CD4-positive, alpha-beta T cell treated with Interleukin-6 at 100 ng/mL for 8 hours (primary cell): ENCODE results near the gene SOX21.

ENCODE experiments used
- DNase-seq: peaks from one replicate; pipeline ENCODE4 v3.0.0-alpha.2; 2020; ENCODE audit warnings: mixed read lengths, low spot score

Gene SOX21

DNA sequence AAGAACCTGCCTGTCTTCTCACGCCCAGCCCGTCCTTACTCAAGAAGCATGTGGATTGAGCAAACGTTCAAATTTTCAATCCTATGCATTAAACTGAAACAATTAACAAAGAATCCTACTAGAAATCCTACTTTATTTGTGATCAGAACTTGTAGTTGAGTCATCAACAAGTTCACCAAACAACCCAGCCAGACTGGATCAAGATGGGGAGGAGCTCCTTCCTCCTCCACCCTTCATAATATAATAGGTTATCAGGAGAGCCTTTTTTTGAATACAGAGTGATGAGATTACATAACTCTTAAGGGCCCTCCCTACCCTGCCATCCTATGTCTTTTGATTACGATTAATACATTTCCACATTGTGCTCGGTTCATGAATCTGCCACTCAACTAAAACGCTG lies 32.7 kb downstream of the SOX21 start:
- no peak for DNase-seq

DNA sequence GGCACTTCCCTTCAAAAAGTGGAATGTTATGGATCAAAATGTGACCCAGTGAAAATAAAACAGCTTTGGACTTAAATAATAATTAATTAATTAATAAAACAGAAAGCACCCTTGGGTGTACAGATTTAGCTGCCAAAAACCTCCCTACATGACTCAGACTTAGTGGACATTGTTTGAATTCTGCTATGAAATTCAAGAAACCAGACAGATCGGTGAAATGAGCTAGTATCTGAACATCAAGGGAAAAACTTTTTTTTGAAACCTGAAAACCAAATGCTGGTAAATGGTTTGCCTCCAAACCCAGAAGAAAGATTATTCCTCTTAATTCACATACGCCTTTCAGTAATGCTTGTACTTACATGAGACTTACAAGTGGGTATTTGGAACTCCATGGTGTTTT lies 33.5 kb downstream of the SOX21 start:
- DNase-seq: no peak

DNA sequence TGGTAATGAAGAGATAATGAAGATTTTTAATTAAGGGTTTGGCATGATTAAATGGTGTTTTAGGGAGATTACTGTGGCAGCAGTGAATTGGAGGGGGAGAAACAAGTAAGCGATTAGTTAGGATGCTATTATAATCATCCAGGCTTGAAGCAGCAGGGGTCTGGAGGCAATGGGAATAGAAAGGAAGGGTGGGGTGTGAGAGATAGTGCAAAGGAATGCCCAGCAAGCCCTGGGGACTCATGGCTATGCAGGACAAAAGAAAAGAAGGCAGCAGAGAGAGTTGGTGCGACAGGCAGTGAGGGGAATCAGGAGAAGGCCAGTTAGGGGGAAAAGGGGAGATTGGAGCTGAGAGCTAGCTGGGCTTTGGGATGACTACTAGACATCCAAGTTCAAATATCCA lies 34.5 kb downstream of the SOX21 start:
- DNase-seq: no peak

DNA sequence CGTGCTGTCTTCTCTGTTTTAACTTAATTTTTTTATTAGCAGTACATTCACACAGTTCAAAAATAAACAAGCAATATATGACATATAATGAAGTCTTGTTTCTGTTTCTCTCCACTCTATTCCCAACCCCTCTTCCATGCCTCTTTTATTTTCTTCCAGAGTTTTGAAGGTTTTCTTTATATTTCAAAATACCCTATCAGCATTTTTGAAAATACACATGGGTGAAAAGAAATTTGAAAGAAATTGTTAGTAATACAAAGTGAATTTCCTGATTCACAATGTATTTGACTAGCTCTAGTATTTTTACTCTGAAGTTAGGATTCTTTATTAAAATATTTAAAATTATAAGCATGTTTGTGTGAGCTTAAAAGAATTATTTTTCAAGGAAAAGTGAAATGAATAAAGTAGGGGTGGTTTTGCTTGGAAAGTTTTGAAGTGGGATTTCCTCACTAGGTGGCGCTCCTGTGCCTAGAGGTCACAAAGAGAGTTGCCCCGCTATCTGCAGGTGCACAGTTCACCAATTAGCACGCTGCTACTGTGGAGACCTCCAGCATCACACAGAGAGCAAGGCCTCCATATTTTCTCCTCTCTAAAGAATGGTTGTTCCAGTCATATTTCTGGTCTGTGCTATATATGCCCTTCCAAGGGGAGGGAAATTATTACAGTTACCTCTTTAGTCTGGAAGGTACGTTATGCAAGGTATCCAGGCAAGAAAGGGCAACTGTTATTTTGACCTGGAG lies 37.6 kb downstream of the SOX21 start:
- peak; percentile 17 for DNase-seq

DNA sequence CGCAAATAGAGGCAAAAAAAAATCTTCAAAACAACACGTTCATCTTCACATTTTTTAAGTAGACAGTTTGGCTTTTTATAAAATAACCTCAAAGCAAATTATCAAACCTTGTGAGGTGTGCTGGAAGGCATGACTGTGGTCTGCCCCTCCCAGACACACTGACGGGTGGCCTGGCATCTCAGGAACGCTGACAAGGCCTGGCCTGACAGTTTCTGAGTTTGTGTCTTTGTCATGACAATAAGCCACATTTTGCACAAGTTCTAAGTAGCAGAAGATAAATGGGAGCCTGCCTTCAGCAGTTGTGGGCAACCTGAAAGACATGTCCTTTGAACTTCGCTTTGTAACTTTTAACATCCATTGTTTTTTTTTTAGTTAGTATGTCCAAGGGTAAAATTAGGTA lies 38.5 kb downstream of the SOX21 start:
- no peak for DNase-seq

DNA sequence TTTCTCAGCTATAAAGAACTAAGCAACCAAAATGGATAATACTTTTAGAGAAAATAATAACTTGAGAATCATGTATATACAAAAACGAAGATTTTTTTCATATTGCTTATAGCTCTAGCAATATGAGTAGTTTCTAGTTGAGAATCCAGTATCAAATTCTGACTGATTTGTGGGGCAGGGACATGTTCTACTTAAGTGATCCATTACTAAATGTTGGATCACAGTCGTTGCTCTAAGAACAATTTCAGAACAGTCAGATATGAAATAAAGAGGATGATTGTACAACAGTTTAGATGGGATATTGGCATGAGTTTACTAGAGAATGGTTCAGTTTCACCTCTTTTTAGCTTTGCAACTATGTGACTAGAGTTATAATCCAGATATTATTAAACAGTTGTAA lies 39.9 kb downstream of the SOX21 start:
- no peak for DNase-seq

DNA sequence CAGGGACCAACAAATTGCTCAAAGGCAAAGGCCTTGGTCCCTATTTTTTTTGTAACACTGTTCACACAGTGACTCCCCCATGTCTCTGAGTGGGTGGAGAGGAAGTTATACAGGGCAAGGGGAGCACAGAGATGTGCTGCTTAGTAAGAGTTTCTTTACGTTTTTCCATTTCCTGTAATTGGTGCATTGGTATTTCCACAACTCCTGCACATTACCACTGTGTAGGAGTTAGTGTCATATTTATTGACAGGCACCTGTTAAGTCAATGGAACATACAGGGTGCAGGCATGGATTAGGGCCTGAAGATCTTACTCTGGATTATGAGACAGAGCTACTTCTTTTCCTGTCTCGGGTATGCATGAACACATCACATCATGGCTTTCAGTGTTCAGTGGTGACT lies 45.2 kb downstream of the SOX21 start:
- no peak for DNase-seq

DNA sequence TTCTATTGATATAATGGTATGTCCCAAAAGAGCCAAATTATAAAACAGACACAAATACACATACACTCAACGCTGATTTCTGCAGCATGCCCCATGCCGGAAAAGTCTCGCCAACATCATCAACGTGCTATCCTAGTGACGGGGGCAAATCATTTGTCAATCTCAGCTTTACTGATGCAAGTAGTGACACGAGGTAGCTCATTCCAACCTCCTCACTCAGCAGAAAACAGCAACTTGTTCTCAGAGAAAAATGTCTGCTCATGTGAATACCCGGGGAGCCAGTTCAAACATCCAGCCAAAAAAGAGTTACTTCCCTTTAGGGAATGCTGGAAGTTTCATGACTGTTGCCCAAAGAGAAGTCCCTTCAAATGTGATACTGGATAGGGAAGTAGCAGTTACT lies 46.3 kb downstream of the SOX21 start:
- no peak for DNase-seq

DNA sequence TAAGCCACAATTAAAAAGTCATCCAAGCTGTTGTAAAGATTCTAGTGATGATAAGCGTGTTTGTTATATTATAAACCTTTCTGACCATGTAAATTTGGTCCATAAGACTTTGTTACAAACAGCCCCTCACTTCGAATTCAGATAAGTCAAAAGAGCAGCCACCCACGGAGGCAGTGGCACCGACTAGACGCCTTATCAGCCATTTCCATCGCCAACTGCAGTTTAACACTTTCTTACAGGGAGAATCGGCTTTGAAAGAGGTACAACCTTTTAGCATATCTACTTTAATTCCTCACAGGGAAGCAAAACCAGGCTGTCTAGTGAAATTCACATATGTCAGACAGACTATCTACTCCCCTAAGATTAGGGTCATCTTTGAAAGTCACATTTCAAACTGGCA lies 47.5 kb downstream of the SOX21 start:
- no peak for DNase-seq

DNA sequence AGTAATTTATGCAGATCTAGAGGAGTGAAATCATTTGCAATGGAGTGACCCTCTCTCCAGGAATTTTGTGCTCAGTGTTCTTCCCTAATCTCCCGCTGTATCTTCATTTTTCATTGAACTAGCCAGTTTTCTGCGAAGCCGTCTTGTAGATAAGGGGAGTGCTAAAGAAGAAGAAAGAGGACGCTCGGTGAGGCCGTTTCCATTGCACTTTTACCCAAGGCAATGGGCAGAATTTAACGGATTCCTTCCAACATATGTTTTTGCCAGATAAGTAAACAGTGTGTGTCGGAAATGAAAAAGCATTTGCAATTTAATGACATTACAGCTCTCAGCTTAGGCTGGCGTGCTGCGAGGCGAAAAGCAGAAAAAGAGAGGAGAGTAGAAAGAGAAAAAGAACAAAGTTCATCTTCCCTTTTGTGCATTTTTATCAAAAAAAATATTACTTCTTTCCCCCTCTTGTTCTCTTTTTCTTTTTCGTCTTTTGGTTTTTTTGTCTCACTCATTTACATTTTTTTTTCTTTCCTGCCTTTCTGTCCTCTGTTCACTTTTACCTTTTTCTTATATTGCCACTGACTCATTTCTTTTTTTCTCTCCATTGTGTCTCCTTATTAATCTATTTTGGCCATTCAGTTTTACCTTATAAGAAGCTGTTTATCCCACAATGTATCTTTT lies 49.9 kb downstream of the SOX21 start:
- no peak for DNase-seq

DNA sequence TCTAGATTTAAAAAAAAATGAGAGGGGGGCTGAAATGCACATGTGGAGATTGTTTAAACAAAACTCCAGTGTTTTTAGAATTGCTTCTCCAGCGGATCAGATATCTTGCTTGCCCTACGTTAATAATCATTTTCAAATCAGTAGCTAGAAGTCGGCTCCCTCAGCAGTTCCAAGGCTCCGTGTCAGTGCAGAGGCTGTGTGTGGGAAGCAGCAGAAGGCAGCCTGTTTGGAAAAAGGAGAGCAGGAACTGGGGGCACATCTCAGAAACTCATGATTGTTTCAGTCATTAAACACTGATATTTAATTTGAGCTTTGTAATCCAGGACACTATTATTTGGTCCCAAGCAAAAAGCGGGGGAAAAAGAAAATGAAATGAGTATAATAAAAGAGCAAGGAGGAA lies 50.9 kb downstream of the SOX21 start:
- no peak for DNase-seq

DNA sequence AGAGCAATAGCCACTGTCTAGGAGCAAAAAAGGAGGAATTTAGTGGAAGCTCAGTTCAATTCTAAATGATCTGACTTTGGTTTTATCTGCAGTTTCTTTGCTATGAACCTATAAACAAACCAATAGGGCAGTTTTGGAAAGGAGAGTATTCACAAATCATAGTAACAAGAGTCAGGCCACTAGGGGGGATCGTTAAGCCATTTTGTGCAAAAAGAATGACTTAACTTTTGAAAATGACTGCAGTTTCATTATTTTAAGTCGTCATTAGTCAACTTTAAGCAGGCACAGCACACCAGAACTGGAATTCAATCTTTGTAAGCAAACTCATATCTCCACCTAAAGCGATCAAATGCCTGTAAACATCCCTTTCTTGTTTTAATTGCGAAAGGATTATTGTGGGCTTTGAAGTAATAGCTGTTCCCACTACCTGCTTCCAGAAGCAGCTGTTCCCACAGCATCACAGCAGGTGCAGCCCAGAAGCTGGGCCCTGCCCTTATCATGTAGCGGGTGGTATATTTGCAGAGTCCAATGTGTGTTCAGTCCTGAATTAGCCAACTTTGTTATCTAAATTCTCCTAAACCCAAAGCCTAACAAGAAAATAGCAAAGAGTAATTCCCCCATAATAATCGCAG lies 51.5 kb downstream of the SOX21 start:
- DNase-seq: no peak
